HUES6 (cell line): ENCODE data around the gene ARHGAP26.

Source experiments
- H3K27ac ChIP-seq: 2 replicates; pipeline ENCODE4 v1.7.0; 2013; ENCODE audit warnings: low read depth, mild to moderate bottlenecking, low read length, inconsistent platforms
- H3K27me3 ChIP-seq: 2 replicates; pipeline ENCODE4 v1.6.1; 2013; ENCODE audit warnings: low read length; ENCODE audit not compliant: control insufficient read depth, insufficient read depth
- H3K36me3 ChIP-seq: 2 replicates; pipeline ENCODE4 v1.6.1; 2013; ENCODE audit warnings: low read length; ENCODE audit not compliant: control insufficient read depth, insufficient read depth
- H3K4me1 ChIP-seq: 2 replicates; pipeline ENCODE4 v1.6.1; 2013; ENCODE audit warnings: low read length; ENCODE audit not compliant: control insufficient read depth, insufficient read depth
- H3K4me3 ChIP-seq: 2 replicates; pipeline ENCODE4 v1.5.1; 2013; ENCODE audit warnings: low read depth, low read length
- H3K9ac ChIP-seq: one replicate; pipeline ENCODE4 v1.6.1; 2013; ENCODE audit warnings: mild to moderate bottlenecking, low read length
- H3K9me3 ChIP-seq: 2 replicates; pipeline ENCODE4 v1.6.1; 2013; ENCODE audit warnings: low read depth, low read length; ENCODE audit not compliant: control insufficient read depth, insufficient read depth

ARHGAP26 gene

GRCh38 chr5:143263272-143263810 is 493.2 kb downstream of the ARHGAP26 start:
- H3K27ac ChIP-seq = no peak overlapping the region
- H3K9ac ChIP-seq = no peak overlapping the region
- H3K9me3 ChIP-seq = peaks cover 18% of the 10 kb centered on the region
- H3K36me3 ChIP-seq = no peaks in the 10 kb centered on the region
- no peaks in the 10 kb centered on the region for H3K4me1 ChIP-seq
- H3K27me3 ChIP-seq = no peaks in the 10 kb centered on the region
- no peak overlapping the region for H3K4me3 ChIP-seq

DNA sequence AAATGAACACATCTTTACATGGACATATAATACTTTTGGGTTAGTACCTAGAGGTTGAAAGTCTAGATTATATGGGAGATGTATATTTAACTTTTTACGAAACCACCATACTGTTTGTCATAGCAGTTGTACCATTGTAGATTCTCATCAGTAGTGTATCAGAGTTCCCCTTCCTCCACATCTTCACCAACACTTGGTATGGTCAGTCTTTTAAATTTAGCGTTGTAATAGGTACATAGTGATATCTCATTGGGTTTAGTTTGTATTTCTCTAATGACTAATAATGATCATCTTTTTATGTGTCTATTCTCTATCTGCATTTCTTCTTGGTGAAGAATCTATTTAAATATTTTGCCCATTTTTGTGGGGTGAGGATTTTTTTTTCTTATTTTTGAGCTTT is 495.8 kb downstream of the ARHGAP26 start:
- H3K27me3 ChIP-seq = no peaks in the 10 kb centered on the region
- H3K27ac ChIP-seq = no peak overlapping the region
- no peaks in the 10 kb centered on the region for H3K4me1 ChIP-seq
- H3K36me3 ChIP-seq = no peaks in the 10 kb centered on the region
- no peak overlapping the region for H3K4me3 ChIP-seq
- peaks cover 18% of the 10 kb centered on the region for H3K9me3 ChIP-seq
- H3K9ac ChIP-seq = no peak overlapping the region

- Histone ChIP-seq H3K9ac (no peak overlapping the region), H3K27ac (no peak overlapping the region), H3K4me3 (no peak overlapping the region), H3K9me3 (peaks cover 18% of the 10 kb centered on the region), H3K27me3 (no peaks in the 10 kb centered on the region), H3K4me1 (no peaks in the 10 kb centered on the region), H3K36me3 (no peaks in the 10 kb centered on the region)
These were observed 497.0 kb downstream of the ARHGAP26 start for GRCh38 chr5:143267186-143267585.

DNA sequence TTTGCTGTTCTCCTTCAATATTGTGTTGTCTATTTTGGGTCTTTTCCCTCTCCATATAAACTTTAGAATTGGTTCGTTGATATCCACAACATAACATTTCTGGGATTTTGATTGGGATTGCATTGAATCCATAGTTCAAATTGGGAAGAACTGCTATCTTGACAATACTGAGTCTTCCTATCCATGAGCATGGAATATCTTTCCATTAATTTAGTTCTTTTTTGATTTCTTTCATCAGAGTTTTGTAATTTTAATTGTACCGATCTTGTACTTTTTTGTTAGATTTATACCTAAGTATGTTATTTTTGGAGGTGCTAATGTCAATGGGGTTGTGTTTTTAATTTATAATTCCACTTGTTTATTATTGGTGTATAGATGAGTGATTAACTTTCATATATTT is 498.2 kb downstream of the ARHGAP26 start:
- Histone ChIP-seq H3K4me3 (no peak overlapping the region), H3K27me3 (no peaks in the 10 kb centered on the region), H3K4me1 (no peaks in the 10 kb centered on the region), H3K9me3 (peaks cover 18% of the 10 kb centered on the region), H3K9ac (no peak overlapping the region), H3K36me3 (no peaks in the 10 kb centered on the region), H3K27ac (no peak overlapping the region)

DNA sequence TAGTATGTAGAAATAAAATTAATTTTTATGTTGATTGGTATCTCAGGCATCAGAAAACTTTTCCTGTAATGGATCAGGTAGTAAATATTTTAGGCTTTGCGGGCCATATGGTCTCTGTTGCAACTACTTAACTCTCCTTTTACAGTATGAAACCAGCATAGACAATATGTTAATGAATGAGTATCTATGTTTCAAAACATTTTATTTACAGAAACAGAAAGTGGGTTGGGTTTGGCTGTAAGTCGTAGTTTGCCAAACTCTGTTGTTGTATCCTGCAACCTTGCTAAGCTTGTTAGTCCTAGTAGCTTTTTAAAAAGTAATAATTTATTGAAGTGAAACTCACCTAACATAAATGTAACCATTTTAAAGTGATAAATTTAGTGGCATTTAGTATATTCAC is 501.3 kb downstream of the ARHGAP26 start:
- Histone ChIP-seq H3K4me3 (no peak overlapping the region), H3K27ac (no peak overlapping the region), H3K27me3 (no peaks in the 10 kb centered on the region)

GRCh38 chr5:143274952-143275351 is 504.8 kb downstream of the ARHGAP26 start:
- H3K9ac ChIP-seq = no peak overlapping the region
- no peak overlapping the region for H3K4me3 ChIP-seq
- no peaks in the 10 kb centered on the region for H3K36me3 ChIP-seq
- peaks cover 5% of the 10 kb centered on the region for H3K4me1 ChIP-seq
- no peak overlapping the region for H3K27ac ChIP-seq
- no peaks in the 10 kb centered on the region for H3K9me3 ChIP-seq
- H3K27me3 ChIP-seq = no peaks in the 10 kb centered on the region

More for the DNA sequence above, 501.3 kb downstream of the ARHGAP26 start:
- H3K9ac ChIP-seq = no peak overlapping the region
- H3K9me3 ChIP-seq = peaks cover 11% of the 10 kb centered on the region
- H3K4me1 ChIP-seq = no peaks in the 10 kb centered on the region
- H3K36me3 ChIP-seq = no peaks in the 10 kb centered on the region

- no peak overlapping the region for H3K9ac ChIP-seq
- H3K4me1 ChIP-seq = peaks cover 7% of the 10 kb centered on the region
- H3K36me3 ChIP-seq = no peaks in the 10 kb centered on the region
- H3K27me3 ChIP-seq = no peaks in the 10 kb centered on the region
- no peaks in the 10 kb centered on the region for H3K9me3 ChIP-seq
- H3K27ac ChIP-seq = no peak overlapping the region
- H3K4me3 ChIP-seq = no peak overlapping the region
These were observed 505.6 kb downstream of the ARHGAP26 start for GRCh38 chr5:143275512-143276363.

GRCh38 chr5:143277536-143277935 is 507.4 kb downstream of the ARHGAP26 start:
- Histone ChIP-seq H3K9me3 (no peaks in the 10 kb centered on the region), H3K9ac (no peak overlapping the region), H3K4me1 (peaks cover 7% of the 10 kb centered on the region), H3K36me3 (no peaks in the 10 kb centered on the region), H3K27me3 (no peaks in the 10 kb centered on the region), H3K4me3 (no peak overlapping the region), H3K27ac (no peak overlapping the region)
